ENCODE measurements around the gene CACNA1B. TPM values are rescaled to one million over a fixed set of nuclear protein-coding genes. Genes with fewer than 3 reads are reported as not detected.

CACNA1B gene
- total and polyA plus RNA-seq, 2 donors from 2014 or later = 0.03 TPM; not detected in 1

DNA sequence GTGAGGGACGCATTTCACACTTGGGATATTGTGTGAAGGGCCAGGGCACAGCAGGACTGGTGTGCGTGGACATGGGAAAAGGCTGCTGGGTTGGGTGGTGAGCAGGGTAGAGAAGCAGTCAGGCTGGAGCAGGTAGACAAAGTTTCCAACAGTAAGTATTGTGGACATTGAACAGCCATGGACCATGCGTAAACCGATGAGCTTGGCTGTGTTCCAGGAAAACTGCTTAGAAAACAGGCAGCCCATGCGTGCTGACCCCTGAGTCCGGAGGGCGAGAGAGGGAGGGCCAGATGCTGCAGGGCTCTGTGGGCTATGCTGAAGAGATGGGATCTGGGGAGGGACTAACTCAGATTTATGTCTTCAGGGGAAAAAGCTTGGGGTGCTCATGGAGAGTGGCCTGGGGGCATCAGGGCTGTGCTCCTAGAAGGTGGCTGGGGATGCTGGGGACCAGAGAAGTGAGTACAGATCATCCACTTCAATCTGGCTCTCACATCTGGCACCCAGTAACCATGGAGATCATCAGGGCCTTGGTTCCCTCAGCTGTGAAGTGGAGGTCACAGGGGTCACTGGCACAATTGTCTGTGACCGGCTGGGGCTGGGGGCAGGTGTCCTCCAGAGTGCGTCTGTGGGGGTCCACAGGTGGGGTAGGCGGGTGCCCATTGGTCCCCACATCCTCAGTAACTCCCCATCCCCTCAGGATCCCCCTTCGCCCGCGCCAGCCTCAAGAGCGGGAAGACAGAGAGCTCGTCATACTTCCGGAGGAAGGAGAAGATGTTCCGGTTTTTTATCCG is 93.3 kb downstream of the CACNA1B start:
- intact Hi-C loops (cut with DNase I) = no loop called here
- FAIRE-seq (no peak), DNase-seq (peak; percentile 41 to 57 (median 54))
- no peaks in the 10 kb centered on the region for H3K9me3 ChIP-seq (ENCODE audit: control insufficient read depth in 2 of 3, insufficient read depth in 1 of 3, low read length in 3 of 3)
- H3K4me1 ChIP-seq (ENCODE audit: control insufficient read depth in 2 of 3, insufficient read depth in 2 of 3, low read depth in 1 of 3, low read length in 3 of 3) = no peaks in the 10 kb centered on the region
- no peaks in the 10 kb centered on the region for H3K27me3 ChIP-seq (ENCODE audit: control insufficient read depth, insufficient read depth, low read length)
- TF ChIP-seq, protein P1, sequence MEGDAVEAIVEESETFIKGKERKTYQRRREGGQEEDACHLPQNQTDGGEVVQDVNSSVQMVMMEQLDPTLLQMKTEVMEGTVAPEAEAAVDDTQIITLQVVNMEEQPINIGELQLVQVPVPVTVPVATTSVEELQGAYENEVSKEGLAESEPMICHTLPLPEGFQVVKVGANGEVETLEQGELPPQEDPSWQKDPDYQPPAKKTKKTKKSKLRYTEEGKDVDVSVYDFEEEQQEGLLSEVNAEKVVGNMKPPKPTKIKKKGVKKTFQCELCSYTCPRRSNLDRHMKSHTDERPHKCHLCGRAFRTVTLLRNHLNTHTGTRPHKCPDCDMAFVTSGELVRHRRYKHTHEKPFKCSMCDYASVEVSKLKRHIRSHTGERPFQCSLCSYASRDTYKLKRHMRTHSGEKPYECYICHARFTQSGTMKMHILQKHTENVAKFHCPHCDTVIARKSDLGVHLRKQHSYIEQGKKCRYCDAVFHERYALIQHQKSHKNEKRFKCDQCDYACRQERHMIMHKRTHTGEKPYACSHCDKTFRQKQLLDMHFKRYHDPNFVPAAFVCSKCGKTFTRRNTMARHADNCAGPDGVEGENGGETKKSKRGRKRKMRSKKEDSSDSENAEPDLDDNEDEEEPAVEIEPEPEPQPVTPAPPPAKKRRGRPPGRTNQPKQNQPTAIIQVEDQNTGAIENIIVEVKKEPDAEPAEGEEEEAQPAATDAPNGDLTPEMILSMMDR (IDR thresholded peaks at IDR 0.05; ENCODE audit: borderline replicate concordance, extremely low read depth, insufficient read depth) = no peak
- H3K4me3 ChIP-seq (ENCODE audit: low read length in 3 of 3) = no peak overlapping the region
- no peaks in the 10 kb centered on the region for H3K36me3 ChIP-seq (ENCODE audit: control insufficient read depth in 2 of 3, insufficient read depth in 3 of 3, low read length in 3 of 3)
- no peak overlapping the region for H3K9ac ChIP-seq (ENCODE audit: low read length in 3 of 3)
- no peak overlapping the region for H3K27ac ChIP-seq (ENCODE audit: low read depth in 2 of 2, low read length in 2 of 2)

- FAIRE-seq (no peak), DNase-seq (peak in 2 of 5 donors; percentile 4 to 65)
- no peaks in the 10 kb centered on the region for H3K9me3 ChIP-seq (ENCODE audit: control insufficient read depth in 2 of 3, insufficient read depth in 1 of 3, low read length in 3 of 3)
- no peak overlapping the region for H3K9ac ChIP-seq (ENCODE audit: low read length in 3 of 3)
- intact Hi-C loops (cut with DNase I) = no loop called here
- no peak overlapping the region for H3K4me3 ChIP-seq (ENCODE audit: low read length in 3 of 3)
- TF ChIP-seq, protein P1 (IDR thresholded peaks at IDR 0.05; ENCODE audit: borderline replicate concordance, extremely low read depth, insufficient read depth) = no peak
- no peaks in the 10 kb centered on the region for H3K4me1 ChIP-seq (ENCODE audit: control insufficient read depth in 2 of 3, insufficient read depth in 2 of 3, low read depth in 1 of 3, low read length in 3 of 3)
- no peaks in the 10 kb centered on the region for H3K36me3 ChIP-seq (ENCODE audit: control insufficient read depth in 2 of 3, insufficient read depth in 3 of 3, low read length in 3 of 3)
- H3K27me3 ChIP-seq (ENCODE audit: control insufficient read depth, insufficient read depth, low read length) = no peaks in the 10 kb centered on the region
- no peak overlapping the region for H3K27ac ChIP-seq (ENCODE audit: low read depth in 2 of 2, low read length in 2 of 2)
These were observed 94.0 kb downstream of the CACNA1B start for GRCh38 chr9:137971477-137972138.

- FAIRE-seq = no peak
- intact Hi-C loops (cut with DNase I) = no loop called here
These were observed 94.9 kb downstream of the CACNA1B start for GRCh38 chr9:137972355-137972987.

More at GRCh38 chr9:137972355-137972987, 94.9 kb downstream of the CACNA1B start:
- Histone ChIP-seq H3K27me3 (ENCODE audit: control insufficient read depth, insufficient read depth, low read length) (no peaks in the 10 kb centered on the region), H3K36me3 (ENCODE audit: control insufficient read depth in 2 of 3, insufficient read depth in 3 of 3, low read length in 3 of 3) (no peaks in the 10 kb centered on the region), H3K27ac (ENCODE audit: low read depth in 2 of 2, low read length in 2 of 2) (no peak overlapping the region), H3K4me3 (ENCODE audit: low read length in 3 of 3) (no peak overlapping the region), H3K4me1 (ENCODE audit: control insufficient read depth in 2 of 3, insufficient read depth in 2 of 3, low read depth in 1 of 3, low read length in 3 of 3) (no peaks in the 10 kb centered on the region), H3K9me3 (ENCODE audit: control insufficient read depth in 2 of 3, insufficient read depth in 1 of 3, low read length in 3 of 3) (no peaks in the 10 kb centered on the region), H3K9ac (ENCODE audit: low read length in 3 of 3) (no peak overlapping the region)
- TF ChIP-seq, protein P1 (IDR thresholded peaks at IDR 0.05; ENCODE audit: borderline replicate concordance, extremely low read depth, insufficient read depth) = no peak
- DNase-seq = peak in 2 of 5 donors; percentile 8 to 41

Measured in kidney (tissue), 14 donors.